Measurements from ENCODE around the gene BBIP1. TPM values are rescaled to one million over a fixed set of nuclear protein-coding genes. Genes with fewer than 3 reads are reported as not detected.

Gene BBIP1
- polyA plus RNA-seq, 3 donors = 16.2 to 41.1 (median 26.6) TPM

GRCh38 chr10:110912374-110912773, 6.6 kb downstream of the BBIP1 start:
- no peak overlapping the region for H2AFZ ChIP-seq (ENCODE audit: insufficient read depth, low read depth, low read length, poor library complexity, severe bottlenecking)
- Mint-ChIP-seq H3K4me1 (peaks cover 2% of the 10 kb centered on the region), H3K27ac (no peak overlapping the region), H3K9me3 (no peaks in the 10 kb centered on the region), H3K4me3 (no peak overlapping the region), H3K36me3 (peaks cover 30 to 34% of the 10 kb centered on the region in 2 donors), H3K27me3 (ENCODE audit: low read depth in 3 of 3) (no peaks in the 10 kb centered on the region)
- 100% methylated on average over 1 of the region's 3 CpGs for WGBS (ENCODE audit: insufficient coverage)
- no peak overlapping the region for H3K4me3 ChIP-seq (replicated peaks in 1 of 3; ENCODE audit: low read depth in 2 of 3, low read length in 3 of 3)
- no peaks in the 10 kb centered on the region for H3K27me3 ChIP-seq (ENCODE audit: control insufficient read depth in 2 of 2, insufficient read depth in 2 of 2, low read length in 2 of 2)
- H3K36me3 ChIP-seq (replicated peaks in 1 of 2; ENCODE audit: control insufficient read depth in 1 of 2, insufficient read depth in 2 of 2, low read length in 2 of 2) = peaks cover 5 to 25% of the 10 kb centered on the region in 2 donors
- H3K9me3 ChIP-seq (replicated peaks in 1 of 2; ENCODE audit: control insufficient read depth in 1 of 2, insufficient read depth in 1 of 2, low read length in 2 of 2) = no peaks in the 10 kb centered on the region
- peaks cover 0 to under 1% of the 10 kb centered on the region in 2 donors for H3K4me1 ChIP-seq (ENCODE audit: control insufficient read depth in 1 of 2, insufficient read depth in 2 of 2, low read length in 2 of 2)
- intact Hi-C loops (cut with micrococcal nuclease) = loop anchor here in 1 of 2 donors (5.0 kb wide), 1 partner anchor 35 kb away; no protein-coding TSS in a partner anchor
- no peak overlapping the region for H3K27ac ChIP-seq (ENCODE audit: low read depth in 1 of 2, low read length in 2 of 2)
- no peak for DNase-seq
- peaks cover 21% of the 10 kb centered on the region for H4K20me1 ChIP-seq (ENCODE audit: insufficient read depth, low read length)
- no peak overlapping the region for H3K4me2 ChIP-seq (replicated peaks; ENCODE audit: extremely low read depth, low read length, poor library complexity, severe bottlenecking)
- peaks cover 14% of the 10 kb centered on the region for H3K79me2 ChIP-seq (ENCODE audit: insufficient read depth, low read length)
- no peak for TF ChIP-seq CTCF (IDR thresholded peaks at IDR 0.05)
- no peak overlapping the region for H3K9ac ChIP-seq (ENCODE audit: insufficient read depth, low read length, poor library complexity, severe bottlenecking)

- H3K4me3 ChIP-seq (replicated peaks in 1 of 3; ENCODE audit: low read depth in 2 of 3, low read length in 3 of 3) = no peak overlapping the region
- intact Hi-C loops (cut with micrococcal nuclease) = loop anchor here in 1 of 2 donors (5.0 kb wide), 1 partner anchor 33 kb away; no protein-coding TSS in a partner anchor
- 87% methylated on average over 3 of the region's 4 CpGs for WGBS (ENCODE audit: insufficient coverage)
Observed at GRCh38 chr10:110910138-110910537, 8.8 kb downstream of the BBIP1 start.

More at GRCh38 chr10:110910138-110910537, 8.8 kb downstream of the BBIP1 start:
- H2AFZ ChIP-seq (ENCODE audit: insufficient read depth, low read depth, low read length, poor library complexity, severe bottlenecking) = no peak overlapping the region
- no peak for DNase-seq
- H3K27ac Mint-ChIP-seq = no peak overlapping the region
- peaks cover 25 to 35% of the 10 kb centered on the region in 2 donors for H3K36me3 Mint-ChIP-seq
- H3K9me3 Mint-ChIP-seq = no peaks in the 10 kb centered on the region
- no peaks in the 10 kb centered on the region for H3K27me3 ChIP-seq (ENCODE audit: control insufficient read depth in 2 of 2, insufficient read depth in 2 of 2, low read length in 2 of 2)
- no peak overlapping the region for H3K9ac ChIP-seq (ENCODE audit: insufficient read depth, low read length, poor library complexity, severe bottlenecking)
- H4K20me1 ChIP-seq (ENCODE audit: insufficient read depth, low read length) = peaks cover 27% of the 10 kb centered on the region
- H3K4me3 Mint-ChIP-seq = no peak overlapping the region
- H3K4me2 ChIP-seq (replicated peaks; ENCODE audit: extremely low read depth, low read length, poor library complexity, severe bottlenecking) = no peak overlapping the region
- no peaks in the 10 kb centered on the region for H3K4me1 Mint-ChIP-seq
- peaks cover 2% of the 10 kb centered on the region for H3K79me2 ChIP-seq (ENCODE audit: insufficient read depth, low read length)
- H3K4me1 ChIP-seq (ENCODE audit: control insufficient read depth in 1 of 2, insufficient read depth in 2 of 2, low read length in 2 of 2) = no peaks in the 10 kb centered on the region
- no peak for TF ChIP-seq CTCF (IDR thresholded peaks at IDR 0.05)
- no peaks in the 10 kb centered on the region for H3K27me3 Mint-ChIP-seq (ENCODE audit: low read depth in 3 of 3)
- no peak overlapping the region for H3K27ac ChIP-seq (ENCODE audit: low read depth in 1 of 2, low read length in 2 of 2)
- no peaks in the 10 kb centered on the region for H3K9me3 ChIP-seq (replicated peaks in 1 of 2; ENCODE audit: control insufficient read depth in 1 of 2, insufficient read depth in 1 of 2, low read length in 2 of 2)
- peaks cover 9 to 21% of the 10 kb centered on the region in 2 donors for H3K36me3 ChIP-seq (replicated peaks in 1 of 2; ENCODE audit: control insufficient read depth in 1 of 2, insufficient read depth in 2 of 2, low read length in 2 of 2)

Measured in CD14-positive monocyte (primary cell).